ACHN (cell line): Measurements from ENCODE around the gene PLS1.
"Not testable (repeated sequence)": the region's sequence is repeated elsewhere in the genome, so short reads cannot be mapped to it uniquely, and the experiment has no call there.

Experiments used
- DNase-seq: peaks from one replicate; pipeline ENCODE4 v3.0.0-alpha.2; 2015
- in situ Hi-C: cut with HindIII; loops from 2 replicates; pipeline ENCODE4 v1.10.0; 2017; ENCODE audit warnings: low sequenced_read_pairs, low pct_ligation_motif_present, low pct_unique_long_range_greater_than_20kb

PLS1 gene

DNA sequence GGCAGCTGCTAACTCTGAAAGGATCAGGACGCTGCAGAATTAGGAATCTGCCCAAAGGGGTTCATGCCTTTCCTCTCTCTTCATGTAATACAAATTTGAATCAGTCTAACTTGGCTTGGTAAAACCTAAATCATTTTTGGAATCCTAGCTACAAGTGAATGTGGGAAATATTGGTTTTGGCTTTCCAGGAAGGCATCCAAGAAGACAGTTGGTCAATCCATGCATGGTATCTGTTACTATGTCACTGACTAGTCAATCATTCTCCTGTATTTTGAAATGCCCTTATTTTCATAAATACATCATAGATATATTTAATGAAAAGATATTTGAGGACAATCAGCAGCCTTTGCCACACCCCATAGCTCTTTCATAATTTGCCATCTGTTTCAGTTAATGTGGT is 7.5 kb upstream of the PLS1 start:
- in situ Hi-C loops, result no loop called here

DNA sequence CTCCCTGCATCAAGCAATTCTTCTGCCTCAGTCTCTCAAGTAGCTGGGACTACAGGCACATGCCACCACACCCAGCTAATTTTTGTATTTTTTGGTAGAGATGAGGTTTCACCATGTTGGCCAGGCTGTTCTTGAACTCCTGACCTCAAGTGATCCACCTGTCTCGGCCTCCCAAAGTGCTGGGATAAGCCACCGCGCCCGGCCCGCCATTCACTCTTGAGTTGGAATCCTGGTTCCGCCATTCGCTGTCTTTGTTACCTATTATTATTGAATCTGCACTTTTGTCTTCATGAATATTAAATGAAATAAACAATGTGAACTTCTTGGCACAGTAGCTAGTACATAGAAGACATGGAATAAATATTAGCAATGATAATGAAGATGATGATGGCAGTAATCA is 3.9 kb upstream of the PLS1 start:
- in situ Hi-C loops, DNase-seq: not testable (repeated sequence)

More for the DNA sequence above, 7.5 kb upstream of the PLS1 start:
- no peak for DNase-seq

DNA sequence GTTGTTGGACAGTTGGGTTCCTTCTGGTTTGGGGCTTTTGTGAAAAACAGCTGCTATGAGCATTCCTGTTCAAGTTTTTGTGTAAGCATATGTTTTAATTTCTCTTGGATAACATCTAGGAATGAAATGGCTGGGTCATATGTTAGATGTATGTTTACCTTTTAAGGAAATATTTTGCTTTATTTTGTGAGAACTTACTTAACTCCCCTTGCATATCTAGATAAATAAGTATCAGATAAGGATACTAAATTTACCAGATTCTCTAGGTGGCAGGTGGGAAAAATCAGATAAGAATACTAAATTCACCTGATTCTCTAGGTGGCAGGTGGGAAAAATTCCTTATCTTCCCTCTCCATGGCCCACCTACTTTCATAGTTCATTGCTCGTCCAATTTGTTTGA is 1.1 kb upstream of the PLS1 start:
- DNase-seq, result no peak
- in situ Hi-C loops, result no loop called here

DNA sequence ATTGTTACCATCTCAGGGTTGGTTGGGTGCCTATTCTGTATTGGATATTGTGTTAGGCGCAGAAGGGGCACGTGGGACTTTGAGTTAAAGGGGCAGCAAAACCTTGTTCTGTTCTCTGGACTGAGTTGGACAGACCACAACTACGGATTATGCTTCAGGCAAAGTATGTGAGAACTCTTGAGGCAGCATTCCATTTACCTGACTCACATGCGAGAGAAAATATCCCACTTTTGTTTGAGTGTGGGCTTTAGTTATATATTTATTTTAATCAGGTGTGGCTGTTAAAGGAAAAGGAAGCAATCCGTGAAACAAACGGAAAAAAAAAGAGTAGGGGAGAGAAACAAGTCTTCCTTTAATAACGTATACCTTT is 627 bp upstream of the PLS1 start:
- in situ Hi-C loops, result no loop called here
- peak; percentile 95 for DNase-seq

DNA sequence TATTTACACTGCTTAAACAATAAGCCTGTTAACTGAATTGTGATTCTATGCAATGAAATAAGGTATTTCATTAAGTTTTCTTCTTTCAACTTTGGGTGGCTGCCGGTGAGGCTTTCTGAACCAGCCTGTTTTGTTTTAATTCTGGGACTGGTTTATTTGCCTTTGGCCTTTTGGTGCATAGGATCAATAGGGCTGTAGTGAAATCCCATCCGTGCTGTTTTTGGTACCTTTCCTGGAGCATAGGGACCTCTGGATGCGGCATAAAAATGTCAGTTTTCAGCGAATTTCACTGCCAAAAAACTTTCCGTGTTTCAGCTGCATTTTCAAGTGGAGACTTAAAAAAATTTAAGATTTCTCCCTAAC is 514 bp downstream of the PLS1 start:
- in situ Hi-C loops, result no loop called here
- no peak for DNase-seq

DNA sequence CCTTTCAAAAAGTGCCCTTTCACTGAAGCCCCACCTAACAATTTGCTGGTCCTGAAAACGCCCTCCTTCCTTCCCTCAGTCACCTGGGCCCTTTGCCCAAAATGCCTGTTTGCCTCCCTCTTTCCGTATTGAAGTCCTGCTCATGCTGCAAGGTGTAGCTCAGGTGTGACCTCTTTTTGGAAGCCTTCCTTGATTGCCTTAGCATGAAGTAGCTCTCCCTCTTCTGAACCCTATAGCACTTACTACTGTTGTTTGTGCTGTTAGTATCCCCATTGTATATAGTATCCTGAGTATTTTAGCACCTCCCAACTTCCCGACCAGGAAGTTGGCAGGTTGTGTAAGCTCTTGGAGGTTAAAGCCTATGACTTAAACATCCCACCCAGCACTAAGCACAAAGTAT is 1.7 kb downstream of the PLS1 start:
- no peak for DNase-seq

DNA sequence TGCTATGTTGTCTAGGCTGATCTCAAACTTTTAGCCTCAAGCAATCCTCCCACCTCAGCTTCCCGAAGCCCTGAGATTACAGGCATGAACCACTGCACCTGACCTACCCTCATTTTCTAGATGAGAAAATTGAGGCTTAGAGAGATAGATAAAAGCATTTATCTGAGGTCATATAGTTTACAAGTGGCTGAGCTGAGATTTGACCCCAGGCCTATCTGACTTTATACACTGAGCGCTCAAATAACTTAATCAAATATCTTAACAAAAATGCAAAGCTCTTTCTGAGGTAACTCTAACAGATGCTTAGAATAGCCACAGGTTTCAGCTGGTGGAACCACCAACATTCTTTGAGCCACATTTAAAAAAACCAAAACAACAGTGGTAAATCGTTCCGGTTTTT is 5.5 kb downstream of the PLS1 start:
- DNase-seq, result no peak
- in situ Hi-C loops, result no loop called here

More for the DNA sequence above, 1.7 kb downstream of the PLS1 start:
- in situ Hi-C loops, result no loop called here

DNA sequence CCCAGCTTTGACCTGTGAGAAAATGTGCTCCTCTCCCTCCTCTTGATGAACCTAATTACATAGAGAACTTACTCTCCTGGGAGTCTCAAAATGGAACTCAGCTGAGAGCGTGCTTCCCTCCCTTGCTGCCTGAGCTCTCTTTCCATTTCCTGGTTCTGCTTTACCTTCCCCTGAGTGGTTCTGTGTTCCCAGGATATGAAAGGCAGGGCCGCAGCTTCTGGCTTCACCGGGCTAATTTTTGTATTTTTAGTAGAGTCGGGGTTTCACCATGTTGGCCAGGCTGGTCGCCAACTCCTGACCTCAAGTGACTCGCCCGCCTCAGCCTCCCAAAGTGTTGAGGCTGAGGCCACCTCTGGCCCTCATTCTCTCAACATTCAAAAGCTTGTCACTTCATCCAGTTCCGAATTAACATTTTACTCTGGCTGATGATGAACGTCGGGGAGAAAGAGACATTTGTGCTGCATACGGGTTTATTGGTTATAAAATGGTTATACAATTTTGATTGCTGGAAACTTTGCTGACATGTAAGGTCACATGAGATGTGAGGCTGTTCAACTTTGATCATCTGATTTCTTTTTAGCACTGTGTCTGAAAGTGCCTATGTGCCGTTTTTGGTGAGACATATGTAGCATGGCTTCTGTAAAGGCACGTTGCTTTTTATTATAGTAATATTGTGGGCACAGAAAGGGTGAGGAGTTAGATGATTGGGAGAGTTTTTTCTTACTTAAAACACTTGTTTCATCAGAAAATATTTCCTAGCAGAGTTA is 6.6 kb downstream of the PLS1 start:
- in situ Hi-C loops, result no loop called here
- DNase-seq, result no peak

DNA sequence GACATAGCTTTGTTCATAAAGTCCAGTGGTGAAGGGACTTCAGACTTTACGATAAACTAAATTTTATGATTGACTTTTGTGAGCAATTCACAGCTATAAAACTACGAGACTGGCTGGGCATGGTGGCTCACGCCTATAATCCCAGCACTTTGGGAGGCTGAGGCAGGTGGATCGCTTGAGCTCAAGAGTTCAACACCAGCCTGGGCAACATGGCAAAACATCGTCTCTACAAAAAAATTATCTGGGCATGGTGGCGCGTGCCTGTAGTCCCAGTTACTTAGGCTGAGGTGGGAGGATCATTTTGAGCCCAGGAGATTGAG is 7.2 kb downstream of the PLS1 start:
- in situ Hi-C loops, DNase-seq: not testable (repeated sequence)

DNA sequence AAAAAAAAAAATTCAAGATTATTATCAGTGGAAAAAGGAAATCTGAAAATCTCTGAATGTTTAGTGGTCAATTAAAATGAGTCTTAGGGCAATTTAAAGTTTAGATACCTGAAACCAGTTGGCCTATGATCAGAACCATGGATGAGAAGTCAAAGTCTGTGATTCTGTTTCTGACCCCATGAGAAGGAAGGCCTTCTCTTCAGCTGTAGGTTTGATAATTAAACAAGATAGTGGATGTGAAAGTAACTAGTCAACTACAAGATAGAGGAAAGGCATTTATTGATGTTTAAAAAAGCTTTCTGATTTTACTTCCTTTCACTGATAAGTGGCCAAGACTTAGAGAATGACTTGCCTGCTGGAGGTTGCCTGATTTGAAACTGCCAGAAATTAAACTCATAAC is 8.7 kb downstream of the PLS1 start:
- in situ Hi-C loops, result no loop called here
- no peak for DNase-seq

DNA sequence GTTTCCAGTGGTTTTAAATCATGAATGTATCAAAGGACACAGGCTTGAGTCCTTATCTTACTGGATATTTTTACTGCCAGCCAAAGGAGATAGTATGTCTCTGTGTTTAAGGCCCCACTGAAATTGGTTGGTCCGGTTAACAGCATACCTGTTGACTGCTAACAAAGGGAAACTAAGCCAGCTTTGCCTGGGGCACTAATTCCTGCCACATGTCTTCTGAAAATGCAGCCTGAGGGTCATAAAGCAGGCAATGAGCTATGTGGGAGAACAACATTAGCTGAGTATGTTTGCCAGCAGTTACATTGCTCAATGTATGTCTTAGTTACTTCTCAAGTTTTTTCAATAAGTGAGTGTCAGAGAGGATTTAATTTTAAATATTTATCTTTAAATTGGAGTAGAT is 12.4 kb downstream of the PLS1 start:
- in situ Hi-C loops, result no loop called here
- no peak for DNase-seq

DNA sequence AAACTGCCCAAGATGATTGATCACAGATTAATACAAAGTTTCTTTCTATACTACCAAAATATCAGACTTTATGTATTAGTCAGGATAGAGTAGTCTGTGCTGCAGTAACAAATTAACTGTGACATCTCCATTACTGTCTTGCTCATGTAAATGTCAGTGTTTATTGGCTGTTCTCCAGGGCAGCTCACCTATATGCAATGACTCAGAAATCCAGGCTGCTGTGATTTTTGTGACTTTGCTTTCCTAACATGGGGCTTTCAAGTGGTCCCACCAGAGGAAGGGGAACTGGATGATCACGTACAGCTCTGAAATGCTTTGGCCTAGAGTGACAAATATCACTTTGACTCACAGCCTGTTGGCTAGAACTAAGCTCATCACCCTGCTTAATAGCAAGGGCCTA is 12.9 kb downstream of the PLS1 start:
- no peak for DNase-seq
- in situ Hi-C loops, result no loop called here

DNA sequence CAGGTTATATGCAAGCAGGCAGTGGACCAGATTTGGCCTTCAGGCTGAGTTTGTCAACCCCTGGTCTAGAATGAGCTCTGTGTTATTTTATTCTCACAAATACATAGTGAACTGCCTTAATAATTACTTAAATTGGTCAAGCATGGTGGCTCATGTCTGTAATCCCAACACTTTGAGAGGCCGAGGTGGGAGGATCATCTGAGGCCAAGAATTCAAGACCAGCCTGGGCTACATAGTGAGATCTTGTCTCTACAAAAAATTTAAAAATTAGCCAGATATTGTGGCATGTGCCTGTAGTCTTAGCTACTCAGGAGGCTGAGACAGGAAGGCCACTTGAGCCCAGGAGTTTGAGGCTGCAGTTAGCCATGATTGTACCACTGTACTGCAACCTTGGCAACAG is 15.0 kb downstream of the PLS1 start:
- DNase-seq, result no peak
- in situ Hi-C loops, result no loop called here

DNA sequence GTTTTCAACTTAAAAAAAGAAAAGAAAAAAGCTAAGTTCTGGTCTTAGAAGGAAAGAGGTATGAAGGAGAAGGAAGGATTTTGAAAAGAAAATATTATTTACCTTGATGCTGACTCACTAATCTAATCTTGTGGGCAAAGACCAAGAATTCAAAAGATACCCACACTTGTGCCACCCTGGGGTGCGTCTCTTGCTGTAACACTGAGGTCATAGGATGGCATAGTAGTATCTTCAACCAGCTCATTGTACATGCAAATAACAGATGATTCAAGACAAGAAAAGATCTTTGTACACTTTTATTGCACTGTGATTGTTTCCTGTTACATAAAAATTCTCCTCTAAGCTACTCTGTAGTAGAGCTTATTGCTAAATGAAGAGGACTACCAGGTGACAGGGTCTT is 17.3 kb downstream of the PLS1 start:
- in situ Hi-C loops, result no loop called here
- no peak for DNase-seq

DNA sequence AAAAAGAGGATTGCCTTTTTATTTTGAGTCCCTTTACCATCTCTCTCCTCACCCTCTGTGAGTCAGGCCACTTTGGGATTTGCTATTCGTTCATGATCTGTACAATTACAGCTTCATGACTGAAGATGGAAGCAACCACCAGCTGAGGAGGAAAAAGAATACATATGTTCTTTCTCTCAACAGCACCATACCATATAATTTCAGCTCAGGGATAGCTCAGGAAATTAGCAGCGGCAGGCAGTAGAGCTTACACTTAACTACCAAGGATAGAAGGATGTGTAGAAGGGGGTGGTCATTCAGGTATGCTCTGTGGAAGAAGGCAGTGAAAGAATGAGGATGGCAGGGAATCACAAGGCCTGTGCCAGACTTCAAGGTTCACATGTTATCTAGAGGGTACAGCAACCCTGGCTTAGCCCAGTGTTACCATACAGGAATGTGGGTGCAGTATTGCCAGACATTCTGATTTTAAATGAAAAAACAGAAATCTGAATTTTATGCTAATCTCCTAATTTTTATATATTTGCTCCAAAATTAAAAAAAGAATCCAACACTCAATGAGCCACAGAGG is 17.9 kb downstream of the PLS1 start:
- in situ Hi-C loops, result no loop called here
- DNase-seq, result no peak

DNA sequence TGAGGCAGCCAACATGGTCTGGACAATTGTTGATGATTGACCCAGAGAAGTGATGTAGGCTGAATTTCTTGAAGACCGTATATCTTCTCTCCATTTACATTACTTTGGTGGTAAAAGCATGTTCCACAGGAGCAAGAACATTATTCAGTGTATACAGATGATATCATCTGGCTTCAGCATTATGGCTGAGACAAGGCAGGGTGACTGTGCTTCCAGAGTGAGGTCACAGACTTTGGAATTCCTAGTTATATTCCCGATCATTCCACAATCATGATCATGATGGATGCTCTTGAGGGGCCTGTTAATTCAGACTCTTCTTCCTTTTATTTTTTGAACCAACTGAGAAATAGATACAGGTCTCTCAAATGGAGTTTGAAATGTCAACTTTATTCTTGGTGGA is 19.0 kb downstream of the PLS1 start:
- DNase-seq, result no peak
- in situ Hi-C loops, result no loop called here

DNA sequence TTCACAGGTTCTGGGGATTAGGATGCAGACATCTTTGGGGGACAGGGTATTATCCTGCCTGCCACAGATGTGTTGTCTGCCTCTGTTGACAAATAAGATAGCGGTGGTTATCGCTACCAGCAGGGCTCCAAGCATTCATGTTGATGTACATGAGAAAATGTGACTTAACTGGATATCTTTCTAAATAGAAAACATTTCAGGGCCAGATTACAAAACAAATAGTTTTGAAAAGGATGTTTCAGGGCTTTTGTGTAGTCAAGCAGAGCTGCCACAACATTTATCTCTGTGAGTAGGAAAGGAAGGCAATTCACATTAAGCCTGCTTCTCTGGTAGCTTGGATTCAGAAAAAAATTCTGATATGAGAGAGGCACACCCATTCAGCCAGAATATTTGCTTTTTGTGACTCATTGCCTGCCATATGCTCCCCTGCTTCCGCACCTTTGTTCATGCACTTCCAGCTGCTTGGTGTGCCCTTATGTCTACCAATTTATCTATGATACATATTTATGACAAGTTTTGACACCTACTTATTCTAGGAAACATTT is 22.8 kb downstream of the PLS1 start:
- in situ Hi-C loops, result no loop called here
- no peak for DNase-seq

DNA sequence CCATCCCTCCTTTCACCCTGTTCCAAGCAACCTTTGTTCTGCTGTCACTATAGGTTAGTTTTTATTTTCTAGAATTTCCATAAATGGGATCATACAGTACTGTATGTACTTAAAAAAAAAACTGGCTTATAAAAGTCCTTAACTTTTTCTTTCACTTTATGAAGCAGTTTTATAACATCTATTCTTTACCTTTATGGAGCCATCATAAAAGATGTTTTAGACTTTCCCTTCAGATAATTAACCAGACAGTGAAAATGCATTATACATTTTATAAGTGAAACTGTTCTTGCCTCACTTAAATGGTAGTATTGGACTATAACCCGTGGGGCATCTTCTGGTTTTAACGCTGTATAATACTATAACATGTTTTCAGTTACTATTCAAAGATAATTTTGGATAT is 26.2 kb downstream of the PLS1 start:
- DNase-seq, result no peak
- in situ Hi-C loops, result no loop called here

DNA sequence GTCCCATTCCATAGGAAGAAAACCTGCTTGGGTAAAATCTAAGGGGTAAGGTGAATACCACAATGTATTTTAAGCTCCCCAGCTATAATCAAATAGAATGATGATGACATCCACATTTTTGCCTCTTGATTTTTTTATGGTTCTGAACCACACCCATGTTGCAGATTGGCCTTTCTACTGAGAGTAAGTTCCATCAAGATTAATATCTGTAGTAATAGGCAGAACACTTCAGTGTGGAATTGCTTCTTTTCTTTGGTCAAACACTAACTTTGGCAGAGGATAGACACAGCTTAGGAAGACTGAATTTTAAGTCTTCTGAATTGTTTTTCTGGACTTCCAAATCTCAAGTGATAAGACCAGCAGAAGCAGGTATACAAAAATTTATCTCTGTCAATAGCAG is 27.0 kb downstream of the PLS1 start:
- in situ Hi-C loops, result no loop called here

DNA sequence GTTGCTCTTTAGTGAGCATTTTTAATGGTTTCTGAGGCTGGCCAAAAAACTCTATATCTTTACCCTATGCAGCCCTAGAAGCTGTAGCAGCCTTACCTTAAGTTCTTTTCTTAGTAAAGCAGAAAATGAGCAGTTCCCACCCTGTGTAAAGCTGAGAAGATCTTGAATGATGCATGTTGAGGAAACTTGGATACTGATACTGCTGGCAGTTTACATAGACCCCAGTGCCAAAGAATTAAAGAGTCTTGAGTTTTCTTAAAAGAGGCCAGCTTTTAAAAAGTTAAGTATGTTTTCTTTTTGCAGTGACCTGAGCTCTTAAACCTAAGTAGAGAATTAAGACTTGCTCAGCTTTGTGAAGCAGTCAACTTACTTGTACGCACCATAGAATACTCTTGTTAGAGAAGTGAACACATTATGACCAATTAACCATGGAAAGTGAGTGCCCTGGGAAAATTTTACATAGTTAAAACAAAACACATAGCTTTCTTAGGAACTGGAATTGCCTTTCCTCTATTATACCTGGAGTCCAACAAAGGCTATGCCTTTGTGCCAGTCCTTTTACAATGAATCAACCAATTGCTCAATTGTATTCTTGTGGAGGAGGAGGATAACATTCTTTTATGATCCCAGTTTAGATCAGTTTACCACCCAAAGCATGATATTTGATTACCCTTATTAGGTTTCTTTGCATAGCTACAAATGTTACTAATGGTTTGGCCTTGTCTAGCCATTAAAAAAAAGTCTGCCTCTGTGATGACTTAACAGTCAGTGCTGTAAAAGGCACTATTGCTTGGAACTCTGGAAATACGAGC is 28.4 kb downstream of the PLS1 start:
- DNase-seq, result no peak
- in situ Hi-C loops, result no loop called here

More for the DNA sequence above, 27.0 kb downstream of the PLS1 start:
- DNase-seq, result no peak
